ENCODE results near the gene DRC7.

DRC7 gene

DNA sequence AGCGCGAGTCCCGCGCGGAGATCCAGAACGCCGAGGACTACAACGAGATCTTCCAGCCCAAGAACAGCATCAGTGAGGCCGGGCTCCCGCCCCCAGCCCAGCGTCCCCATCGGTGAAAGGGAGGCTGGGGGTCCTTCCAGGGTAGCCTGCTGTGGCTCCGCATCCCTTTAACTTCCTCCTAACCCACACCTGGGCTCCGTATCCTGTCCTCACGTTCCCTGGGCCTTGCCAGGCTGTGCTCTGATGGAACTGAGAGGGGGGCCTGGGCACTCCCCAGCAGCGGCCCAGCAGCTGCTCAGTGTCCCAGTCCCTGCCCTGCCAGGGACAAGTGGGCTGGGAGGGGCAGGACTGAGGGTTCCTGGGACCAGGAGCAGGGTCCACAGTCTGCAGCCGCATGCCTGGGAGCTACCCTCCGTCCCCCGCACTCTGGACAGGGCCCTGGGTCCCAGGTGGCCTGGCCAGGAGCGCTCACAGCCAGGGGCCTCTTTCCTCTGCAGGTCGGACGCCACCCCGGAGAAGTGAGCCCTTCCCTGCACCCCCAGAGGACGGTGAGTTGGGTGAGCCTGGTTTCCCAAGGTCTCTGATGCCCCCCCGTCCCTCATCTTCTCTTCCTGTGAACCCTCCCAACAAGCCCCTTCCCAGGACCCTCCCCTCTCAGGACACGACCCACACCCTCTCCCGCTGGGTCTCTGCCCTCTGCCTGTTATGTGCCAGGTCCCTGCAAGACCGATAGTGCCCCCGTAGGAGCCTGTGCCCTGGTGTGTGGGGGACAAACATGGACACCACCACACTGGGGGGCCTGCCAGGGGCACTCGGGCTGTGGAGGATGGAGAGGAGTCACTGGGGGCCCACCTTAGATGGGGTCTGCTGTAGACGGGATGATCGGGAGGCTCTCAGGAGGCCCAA is 59.1 kb downstream of the DRC7 start:
- DNase-seq = no peak
- Histone ChIP-seq H3K27ac (no peak overlapping the region), H3K36me3 (peaks cover 4 to 81% (median 37%) of the 10 kb centered on the region in 3 donors), H3K4me3 (no peak overlapping the region), H3K4me1 (peaks cover 0 to 6% (median 0%) of the 10 kb centered on the region in 4 donors), H3K27me3 (no peaks in the 10 kb centered on the region), H3K9me3 (no peaks in the 10 kb centered on the region)
- intact Hi-C loops (cut with DNase I; ENCODE audit: low total_unique reads) = loop anchor here (10.0 kb wide), 1 partner anchor 241 kb away; no protein-coding TSS in a partner anchor
- TF ChIP-seq, protein P1, sequence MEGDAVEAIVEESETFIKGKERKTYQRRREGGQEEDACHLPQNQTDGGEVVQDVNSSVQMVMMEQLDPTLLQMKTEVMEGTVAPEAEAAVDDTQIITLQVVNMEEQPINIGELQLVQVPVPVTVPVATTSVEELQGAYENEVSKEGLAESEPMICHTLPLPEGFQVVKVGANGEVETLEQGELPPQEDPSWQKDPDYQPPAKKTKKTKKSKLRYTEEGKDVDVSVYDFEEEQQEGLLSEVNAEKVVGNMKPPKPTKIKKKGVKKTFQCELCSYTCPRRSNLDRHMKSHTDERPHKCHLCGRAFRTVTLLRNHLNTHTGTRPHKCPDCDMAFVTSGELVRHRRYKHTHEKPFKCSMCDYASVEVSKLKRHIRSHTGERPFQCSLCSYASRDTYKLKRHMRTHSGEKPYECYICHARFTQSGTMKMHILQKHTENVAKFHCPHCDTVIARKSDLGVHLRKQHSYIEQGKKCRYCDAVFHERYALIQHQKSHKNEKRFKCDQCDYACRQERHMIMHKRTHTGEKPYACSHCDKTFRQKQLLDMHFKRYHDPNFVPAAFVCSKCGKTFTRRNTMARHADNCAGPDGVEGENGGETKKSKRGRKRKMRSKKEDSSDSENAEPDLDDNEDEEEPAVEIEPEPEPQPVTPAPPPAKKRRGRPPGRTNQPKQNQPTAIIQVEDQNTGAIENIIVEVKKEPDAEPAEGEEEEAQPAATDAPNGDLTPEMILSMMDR (IDR thresholded peaks at IDR 0.05) = no peak

DNA sequence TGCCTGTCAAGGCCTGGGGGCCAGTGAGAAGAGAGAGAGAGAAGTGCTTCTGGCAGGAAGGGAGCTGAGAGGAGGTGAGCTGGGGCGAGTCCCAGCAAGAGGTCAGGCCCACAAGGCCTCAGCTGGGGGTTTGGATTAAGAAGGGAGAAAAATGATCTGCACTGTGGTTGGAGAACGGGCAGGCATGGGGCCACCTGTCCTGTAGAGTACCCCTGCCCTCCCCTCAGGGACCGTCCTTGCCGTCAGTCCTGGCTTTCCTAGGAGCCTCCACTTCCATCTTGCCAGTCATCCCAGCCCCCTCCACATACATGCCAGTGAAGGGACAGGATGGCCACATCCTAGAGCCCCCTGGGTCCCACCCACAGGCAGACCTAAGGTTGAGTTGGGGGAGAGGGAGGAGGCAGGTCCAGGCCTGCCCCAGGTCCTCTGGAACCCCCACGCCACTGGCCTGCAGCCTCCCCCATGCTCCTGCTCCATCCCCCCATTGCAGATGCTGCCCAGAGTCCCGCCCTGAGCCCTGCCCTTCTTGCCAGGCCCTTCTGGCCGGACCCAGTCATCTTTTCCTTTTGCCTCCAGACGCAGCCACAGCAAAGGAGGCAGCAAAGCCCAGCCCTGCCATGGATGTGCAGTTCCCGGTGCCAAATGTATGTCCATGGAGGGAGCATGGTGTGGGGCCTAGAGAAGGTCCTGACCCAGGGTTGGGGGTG is 59.9 kb downstream of the DRC7 start:
- Histone ChIP-seq H3K4me1 (peaks cover 0 to 6% (median 0%) of the 10 kb centered on the region in 4 donors), H3K9me3 (no peaks in the 10 kb centered on the region), H3K4me3 (no peak overlapping the region), H3K27ac (no peak overlapping the region), H3K27me3 (no peaks in the 10 kb centered on the region), H3K36me3 (peaks cover 4 to 85% (median 37%) of the 10 kb centered on the region in 3 donors)
- DNase-seq = no peak
- intact Hi-C loops (cut with DNase I; ENCODE audit: low total_unique reads) = loop anchor here (5.0 to 10.0 kb wide), 2 partner anchors 108 to 240 kb away; no protein-coding TSS in a partner anchor
- TF ChIP-seq, protein P1 (IDR thresholded peaks at IDR 0.05) = no peak

DNA sequence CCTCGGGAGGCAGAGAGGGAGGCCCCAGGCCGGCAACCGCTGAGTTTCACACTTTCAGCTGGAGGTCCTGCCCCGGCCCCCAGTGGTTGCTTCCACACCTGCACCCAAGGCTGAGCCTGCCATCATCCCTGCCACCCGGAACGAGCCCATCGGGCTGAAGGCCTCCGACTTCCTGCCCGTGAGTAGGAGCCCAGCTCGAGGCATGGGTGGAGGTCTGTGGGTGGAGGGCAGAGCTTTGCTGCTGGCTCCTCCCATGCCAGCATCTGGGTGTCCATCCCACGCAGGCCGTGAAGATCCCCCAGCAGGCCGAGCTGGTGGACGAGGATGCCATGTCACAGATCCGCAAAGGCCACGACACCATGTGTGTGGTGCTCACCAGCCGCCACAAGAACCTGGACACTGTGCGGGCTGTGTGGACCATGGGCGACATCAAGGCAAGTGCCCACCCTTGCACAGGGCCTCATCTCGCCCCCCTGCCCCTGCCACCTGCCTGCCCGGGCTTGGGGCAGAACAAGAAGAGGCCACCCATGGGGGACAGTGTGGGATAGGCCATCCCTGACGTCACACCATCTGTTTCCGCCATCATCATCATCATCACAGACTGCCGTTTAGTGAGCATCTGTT is 60.6 kb downstream of the DRC7 start:
- no peak for DNase-seq

DNA sequence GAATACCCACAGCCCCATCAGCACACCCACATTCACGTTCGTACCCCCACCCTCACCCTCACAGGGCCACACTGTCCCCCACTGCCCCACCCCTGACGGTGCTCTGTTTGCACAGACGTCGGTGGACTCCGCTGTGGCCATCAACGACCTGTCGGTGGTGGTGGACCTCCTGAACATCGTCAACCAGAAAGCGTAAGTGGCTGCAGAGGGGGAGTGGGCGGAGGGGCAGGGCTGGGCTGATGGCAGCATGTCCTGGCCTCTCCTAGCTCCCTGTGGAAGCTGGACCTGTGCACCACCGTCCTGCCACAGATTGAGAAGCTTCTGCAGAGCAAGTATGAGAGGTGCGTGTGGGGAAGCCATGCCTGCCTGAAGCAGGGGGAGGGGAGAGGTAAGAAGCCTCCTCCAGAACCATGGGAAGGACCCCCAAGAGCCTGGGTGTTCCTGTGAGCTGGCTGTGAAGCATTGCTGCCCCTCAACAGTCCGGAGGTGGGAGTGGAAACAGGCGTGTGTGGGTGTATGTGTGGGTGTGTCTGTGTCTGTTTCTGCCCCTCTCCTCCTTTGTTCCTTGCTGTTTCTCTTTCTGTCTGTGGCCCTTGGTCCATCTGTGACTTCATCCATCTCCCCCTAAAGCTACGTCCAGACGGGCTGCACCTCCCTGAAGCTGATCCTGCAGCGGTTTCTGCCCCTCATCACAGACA is 61.3 kb downstream of the DRC7 start:
- H3K4me1 ChIP-seq = peaks cover 0 to 6% (median 2%) of the 10 kb centered on the region in 4 donors
- TF ChIP-seq, protein P1 (IDR thresholded peaks at IDR 0.05) = no peak
- no peaks in the 10 kb centered on the region for H3K9me3 ChIP-seq
- no peaks in the 10 kb centered on the region for H3K27me3 ChIP-seq
- no peak overlapping the region for H3K27ac ChIP-seq
- peaks cover 4 to 90% (median 47%) of the 10 kb centered on the region in 3 donors for H3K36me3 ChIP-seq
- H3K4me3 ChIP-seq = no peak overlapping the region
- intact Hi-C loops (cut with DNase I; ENCODE audit: low total_unique reads) = loop anchor here (5.0 to 10.0 kb wide), 2 partner anchors 106 to 239 kb away; no protein-coding TSS in a partner anchor
- no peak for DNase-seq

More for the DNA sequence above, 60.6 kb downstream of the DRC7 start:
- H3K27me3 ChIP-seq = no peaks in the 10 kb centered on the region
- H3K4me3 ChIP-seq = no peak overlapping the region
- H3K27ac ChIP-seq = no peak overlapping the region
- TF ChIP-seq, protein P1 (IDR thresholded peaks at IDR 0.05) = no peak
- H3K9me3 ChIP-seq = no peaks in the 10 kb centered on the region
- intact Hi-C loops (cut with DNase I; ENCODE audit: low total_unique reads) = loop anchor here (5.0 to 10.0 kb wide), 2 partner anchors 107 to 240 kb away; no protein-coding TSS in a partner anchor
- peaks cover 4 to 87% (median 43%) of the 10 kb centered on the region in 3 donors for H3K36me3 ChIP-seq
- H3K4me1 ChIP-seq = peaks cover 0 to 6% (median 2%) of the 10 kb centered on the region in 4 donors
